Amygdala (tissue), 56 donors: ENCODE results near the gene EIF4G2.
A peak's percentile ranks its signal among the peaks of the same experiment; 100 is the strongest.

Experiments
- DNase-seq, 56 donors: peaks; one replicate each; lab custom pipeline; 2025; lab: John Stamatoyannopoulos, UW

EIF4G2 gene

GRCh38 chr11:10809373-10810160, 841 bp upstream of the EIF4G2 start:
- peak in 20 of 56 donors; percentile 28 to 70 (median 54) for DNase-seq

- DNase-seq, result peak in 12 of 56 donors; percentile 35 to 90 (median 54)
These were observed 532 bp downstream of the EIF4G2 start for GRCh38 chr11:10808235-10808552.

GRCh38 chr11:10807493-10808234, 1.1 kb downstream of the EIF4G2 start:
- peak in 46 of 56 donors; percentile 3 to 81 (median 56) for DNase-seq

- no peak for DNase-seq
These were observed 2.5 kb downstream of the EIF4G2 start for GRCh38 chr11:10806206-10806605.

GRCh38 chr11:10805741-10806140, 3.0 kb downstream of the EIF4G2 start:
- DNase-seq, result no peak

GRCh38 chr11:10803676-10804075, 5.0 kb downstream of the EIF4G2 start:
- no peak for DNase-seq

- no peak for DNase-seq
These were observed 8.4 kb downstream of the EIF4G2 start for GRCh38 chr11:10800292-10800691.

GRCh38 chr11:10798330-10798928, 10.3 kb downstream of the EIF4G2 start:
- no peak for DNase-seq

- DNase-seq, result no peak
These were observed 11.2 kb downstream of the EIF4G2 start for GRCh38 chr11:10797531-10797930.

- no peak for DNase-seq
These were observed 11.7 kb downstream of the EIF4G2 start for GRCh38 chr11:10797001-10797400.

- DNase-seq, result no peak
These were observed 12.5 kb downstream of the EIF4G2 start for GRCh38 chr11:10796191-10796590.

GRCh38 chr11:10793470-10794255, 15.1 kb downstream of the EIF4G2 start:
- no peak for DNase-seq

- peak in 51 of 56 donors; percentile 7 to 83 (median 52) for DNase-seq
These were observed 16.2 kb downstream of the EIF4G2 start for GRCh38 chr11:10792385-10793068.

GRCh38 chr11:10786451-10786850, 22.3 kb downstream of the EIF4G2 start:
- DNase-seq, result no peak

- DNase-seq, result no peak
These were observed 23.6 kb downstream of the EIF4G2 start for GRCh38 chr11:10785146-10785474.

- peak in 1 of 56 donors; percentile 14 for DNase-seq
These were observed 24.2 kb downstream of the EIF4G2 start for GRCh38 chr11:10784232-10785145.

GRCh38 chr11:10780040-10780439, 28.7 kb downstream of the EIF4G2 start:
- DNase-seq, result no peak

GRCh38 chr11:10779086-10779485, 29.6 kb downstream of the EIF4G2 start:
- DNase-seq, result no peak
